ENCODE measurements around the gene CREG1. TPM values are rescaled to one million over a fixed set of nuclear protein-coding genes. Genes with fewer than 3 reads are reported as not detected.

The CREG1 gene
- polyA plus RNA-seq, 2 donors: 41.9 to 72.7 TPM

- Histone ChIP-seq H3K27ac (ENCODE audit: low read depth in 2 of 2, low read length in 1 of 2) (no peak overlapping the region), H3K27me3 (ENCODE audit: control insufficient read depth in 1 of 2, insufficient read depth in 2 of 2, low read length in 2 of 2) (no peaks in the 10 kb centered on the region), H3K4me3 (ENCODE audit: low read depth in 1 of 2, low read length in 2 of 2) (no peak overlapping the region), H3K9me3 (ENCODE audit: control insufficient read depth in 2 of 2, insufficient read depth in 1 of 2, low read depth in 1 of 2, low read length in 1 of 2) (no peaks in the 10 kb centered on the region), H3K36me3 (ENCODE audit: control insufficient read depth in 2 of 2, insufficient read depth in 2 of 2, low read length in 1 of 2) (peaks cover 0 to 5% of the 10 kb centered on the region in 2 donors), H3K4me1 (ENCODE audit: control insufficient read depth in 2 of 2, insufficient read depth in 2 of 2, low read length in 1 of 2) (peaks cover 2 to 6% of the 10 kb centered on the region in 2 donors)
Measured at GRCh38 chr1:167541003-167541402, 12.6 kb downstream of the CREG1 start.

- no peaks in the 10 kb centered on the region for H3K9me3 ChIP-seq (ENCODE audit: control insufficient read depth in 2 of 2, insufficient read depth in 1 of 2, low read depth in 1 of 2, low read length in 1 of 2)
- 52 to 53% methylated on average over 5 of the region's 5 CpGs for WGBS, 2 donors
Measured at GRCh38 chr1:167538657-167539056, 14.9 kb downstream of the CREG1 start.

GRCh38 chr1:167533851-167534300, 19.7 kb downstream of the CREG1 start:
- peaks cover 0 to 3% of the 10 kb centered on the region in 2 donors for H3K4me1 ChIP-seq (ENCODE audit: control insufficient read depth in 2 of 2, insufficient read depth in 2 of 2, low read length in 1 of 2)
- H3K36me3 ChIP-seq (ENCODE audit: control insufficient read depth in 2 of 2, insufficient read depth in 2 of 2, low read length in 1 of 2): no peaks in the 10 kb centered on the region
- WGBS, 2 donors: 7 to 9% methylated on average over 8 of the region's 8 CpGs
- H3K27me3 ChIP-seq (ENCODE audit: control insufficient read depth in 1 of 2, insufficient read depth in 2 of 2, low read length in 2 of 2): no peaks in the 10 kb centered on the region
- H3K9me3 ChIP-seq (ENCODE audit: control insufficient read depth in 2 of 2, insufficient read depth in 1 of 2, low read depth in 1 of 2, low read length in 1 of 2): no peaks in the 10 kb centered on the region
- H3K27ac ChIP-seq (ENCODE audit: low read depth in 2 of 2, low read length in 1 of 2): no peak overlapping the region
- H3K4me3 ChIP-seq (ENCODE audit: low read depth in 1 of 2, low read length in 2 of 2): no peak overlapping the region

More at GRCh38 chr1:167538657-167539056, 14.9 kb downstream of the CREG1 start:
- H3K27ac ChIP-seq (ENCODE audit: low read depth in 2 of 2, low read length in 1 of 2): no peak overlapping the region
- H3K27me3 ChIP-seq (ENCODE audit: control insufficient read depth in 1 of 2, insufficient read depth in 2 of 2, low read length in 2 of 2): no peaks in the 10 kb centered on the region
- no peak overlapping the region for H3K4me3 ChIP-seq (ENCODE audit: low read depth in 1 of 2, low read length in 2 of 2)
- peaks cover 0 to 4% of the 10 kb centered on the region in 2 donors for H3K36me3 ChIP-seq (ENCODE audit: control insufficient read depth in 2 of 2, insufficient read depth in 2 of 2, low read length in 1 of 2)
- peaks cover 2 to 3% of the 10 kb centered on the region in 2 donors for H3K4me1 ChIP-seq (ENCODE audit: control insufficient read depth in 2 of 2, insufficient read depth in 2 of 2, low read length in 1 of 2)

GRCh38 chr1:167532964-167533824, 20.4 kb downstream of the CREG1 start:
- Histone ChIP-seq H3K9me3 (ENCODE audit: control insufficient read depth in 2 of 2, insufficient read depth in 1 of 2, low read depth in 1 of 2, low read length in 1 of 2) (no peaks in the 10 kb centered on the region), H3K27me3 (ENCODE audit: control insufficient read depth in 1 of 2, insufficient read depth in 2 of 2, low read length in 2 of 2) (no peaks in the 10 kb centered on the region), H3K36me3 (ENCODE audit: control insufficient read depth in 2 of 2, insufficient read depth in 2 of 2, low read length in 1 of 2) (no peaks in the 10 kb centered on the region), H3K4me1 (ENCODE audit: control insufficient read depth in 2 of 2, insufficient read depth in 2 of 2, low read length in 1 of 2) (peaks cover 0 to 3% of the 10 kb centered on the region in 2 donors), H3K27ac (ENCODE audit: low read depth in 2 of 2, low read length in 1 of 2) (no peak overlapping the region), H3K4me3 (ENCODE audit: low read depth in 1 of 2, low read length in 2 of 2) (no peak overlapping the region)
- WGBS, 2 donors: 77 to 78% methylated on average over 6 of the region's 6 CpGs

- Histone ChIP-seq H3K27me3 (ENCODE audit: control insufficient read depth in 1 of 2, insufficient read depth in 2 of 2, low read length in 2 of 2) (no peaks in the 10 kb centered on the region), H3K36me3 (ENCODE audit: control insufficient read depth in 2 of 2, insufficient read depth in 2 of 2, low read length in 1 of 2) (no peaks in the 10 kb centered on the region), H3K9me3 (ENCODE audit: control insufficient read depth in 2 of 2, insufficient read depth in 1 of 2, low read depth in 1 of 2, low read length in 1 of 2) (no peaks in the 10 kb centered on the region), H3K27ac (ENCODE audit: low read depth in 2 of 2, low read length in 1 of 2) (no peak overlapping the region), H3K4me3 (ENCODE audit: low read depth in 1 of 2, low read length in 2 of 2) (no peak overlapping the region), H3K4me1 (ENCODE audit: control insufficient read depth in 2 of 2, insufficient read depth in 2 of 2, low read length in 1 of 2) (peaks cover 0 to 3% of the 10 kb centered on the region in 2 donors)
Measured at GRCh38 chr1:167532375-167532774, 21.2 kb downstream of the CREG1 start.

GRCh38 chr1:167529829-167530474, 23.6 kb downstream of the CREG1 start:
- 59 to 67% methylated on average over 8 of the region's 8 CpGs for WGBS, 2 donors

GRCh38 chr1:167528057-167528728, 25.4 kb downstream of the CREG1 start:
- Histone ChIP-seq H3K4me3 (ENCODE audit: low read depth in 1 of 2, low read length in 2 of 2) (no peak overlapping the region), H3K4me1 (ENCODE audit: control insufficient read depth in 2 of 2, insufficient read depth in 2 of 2, low read length in 1 of 2) (no peaks in the 10 kb centered on the region), H3K36me3 (ENCODE audit: control insufficient read depth in 2 of 2, insufficient read depth in 2 of 2, low read length in 1 of 2) (no peaks in the 10 kb centered on the region), H3K27ac (ENCODE audit: low read depth in 2 of 2, low read length in 1 of 2) (no peak overlapping the region), H3K9me3 (ENCODE audit: control insufficient read depth in 2 of 2, insufficient read depth in 1 of 2, low read depth in 1 of 2, low read length in 1 of 2) (no peaks in the 10 kb centered on the region), H3K27me3 (ENCODE audit: control insufficient read depth in 1 of 2, insufficient read depth in 2 of 2, low read length in 2 of 2) (no peaks in the 10 kb centered on the region)
- WGBS, 2 donors: 82 to 92% methylated on average over 3 of the region's 3 CpGs

More at GRCh38 chr1:167529829-167530474, 23.6 kb downstream of the CREG1 start:
- peaks cover 0 to 3% of the 10 kb centered on the region in 2 donors for H3K4me1 ChIP-seq (ENCODE audit: control insufficient read depth in 2 of 2, insufficient read depth in 2 of 2, low read length in 1 of 2)
- no peak overlapping the region for H3K4me3 ChIP-seq (ENCODE audit: low read depth in 1 of 2, low read length in 2 of 2)
- no peaks in the 10 kb centered on the region for H3K36me3 ChIP-seq (ENCODE audit: control insufficient read depth in 2 of 2, insufficient read depth in 2 of 2, low read length in 1 of 2)
- H3K9me3 ChIP-seq (ENCODE audit: control insufficient read depth in 2 of 2, insufficient read depth in 1 of 2, low read depth in 1 of 2, low read length in 1 of 2): no peaks in the 10 kb centered on the region
- H3K27ac ChIP-seq (ENCODE audit: low read depth in 2 of 2, low read length in 1 of 2): no peak overlapping the region
- no peaks in the 10 kb centered on the region for H3K27me3 ChIP-seq (ENCODE audit: control insufficient read depth in 1 of 2, insufficient read depth in 2 of 2, low read length in 2 of 2)

GRCh38 chr1:167526667-167527383, 26.7 kb downstream of the CREG1 start:
- Histone ChIP-seq H3K27me3 (ENCODE audit: control insufficient read depth in 1 of 2, insufficient read depth in 2 of 2, low read length in 2 of 2) (no peaks in the 10 kb centered on the region), H3K9me3 (ENCODE audit: control insufficient read depth in 2 of 2, insufficient read depth in 1 of 2, low read depth in 1 of 2, low read length in 1 of 2) (no peaks in the 10 kb centered on the region), H3K36me3 (ENCODE audit: control insufficient read depth in 2 of 2, insufficient read depth in 2 of 2, low read length in 1 of 2) (no peaks in the 10 kb centered on the region), H3K4me1 (ENCODE audit: control insufficient read depth in 2 of 2, insufficient read depth in 2 of 2, low read length in 1 of 2) (no peaks in the 10 kb centered on the region), H3K4me3 (ENCODE audit: low read depth in 1 of 2, low read length in 2 of 2) (no peak overlapping the region), H3K27ac (ENCODE audit: low read depth in 2 of 2, low read length in 1 of 2) (no peak overlapping the region)
- 67 to 73% methylated on average over 8 of the region's 8 CpGs for WGBS, 2 donors

GRCh38 chr1:167524651-167525050, 28.9 kb downstream of the CREG1 start:
- Histone ChIP-seq H3K27ac (ENCODE audit: low read depth in 2 of 2, low read length in 1 of 2) (no peak overlapping the region), H3K4me1 (ENCODE audit: control insufficient read depth in 2 of 2, insufficient read depth in 2 of 2, low read length in 1 of 2) (no peaks in the 10 kb centered on the region), H3K27me3 (ENCODE audit: control insufficient read depth in 1 of 2, insufficient read depth in 2 of 2, low read length in 2 of 2) (no peaks in the 10 kb centered on the region), H3K4me3 (ENCODE audit: low read depth in 1 of 2, low read length in 2 of 2) (no peak overlapping the region), H3K9me3 (ENCODE audit: control insufficient read depth in 2 of 2, insufficient read depth in 1 of 2, low read depth in 1 of 2, low read length in 1 of 2) (no peaks in the 10 kb centered on the region), H3K36me3 (ENCODE audit: control insufficient read depth in 2 of 2, insufficient read depth in 2 of 2, low read length in 1 of 2) (no peaks in the 10 kb centered on the region)
- 81 to 89% methylated on average over 9 of the region's 9 CpGs for WGBS, 2 donors

Measured in esophagus (tissue), 2 donors.